GM18951 (cell line): ENCODE results near the gene PFKL.

Source experiments
- POLR2A ChIP-seq: IDR thresholded peaks from 4 replicates; pipeline ENCODE4 v1.6.1; 2011; ENCODE audit warnings: mild to moderate bottlenecking; ENCODE audit not compliant: insufficient read length, insufficient read depth; ENCODE audit errors: extremely low read depth
- in situ Hi-C: fragments of 300-500 bp; cut with MboI; formaldehyde crosslinking; loops from one replicate; pipeline ENCODE4 v1.12.0; 2022; ENCODE audit warnings: low sequenced_read_pairs, mixed read lengths, inconsistent platforms; ENCODE audit not compliant: unreplicated experiment

Gene PFKL

DNA sequence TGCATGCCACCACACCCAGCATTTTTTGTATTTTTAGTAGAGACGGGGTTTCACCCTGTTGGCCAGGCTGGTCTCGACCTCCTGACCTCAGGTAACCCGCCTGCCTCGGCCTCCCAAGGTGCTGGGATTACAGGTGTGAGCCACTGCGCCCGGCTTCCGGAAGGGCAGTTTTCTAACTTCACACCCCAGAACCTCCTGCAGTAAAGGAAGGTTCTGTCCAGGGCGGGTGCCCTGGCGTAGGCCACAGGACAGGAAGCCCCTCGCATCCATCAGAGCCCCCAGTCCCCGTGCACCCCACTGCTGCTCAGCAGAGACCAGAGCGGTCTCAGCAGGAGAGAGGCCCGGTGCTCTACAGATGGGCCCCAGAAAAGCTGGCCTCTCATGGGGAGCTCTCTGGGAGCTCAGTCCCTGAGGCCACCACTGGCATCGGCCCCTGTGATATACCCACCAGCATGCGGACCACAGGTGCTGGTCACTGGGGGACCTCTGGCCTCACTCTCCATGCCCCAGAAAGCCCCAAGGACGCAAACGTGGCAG lies 34.1 kb upstream of the PFKL start:
- TF ChIP-seq POLR2A: no peak
- in situ Hi-C loops: no loop called here

DNA sequence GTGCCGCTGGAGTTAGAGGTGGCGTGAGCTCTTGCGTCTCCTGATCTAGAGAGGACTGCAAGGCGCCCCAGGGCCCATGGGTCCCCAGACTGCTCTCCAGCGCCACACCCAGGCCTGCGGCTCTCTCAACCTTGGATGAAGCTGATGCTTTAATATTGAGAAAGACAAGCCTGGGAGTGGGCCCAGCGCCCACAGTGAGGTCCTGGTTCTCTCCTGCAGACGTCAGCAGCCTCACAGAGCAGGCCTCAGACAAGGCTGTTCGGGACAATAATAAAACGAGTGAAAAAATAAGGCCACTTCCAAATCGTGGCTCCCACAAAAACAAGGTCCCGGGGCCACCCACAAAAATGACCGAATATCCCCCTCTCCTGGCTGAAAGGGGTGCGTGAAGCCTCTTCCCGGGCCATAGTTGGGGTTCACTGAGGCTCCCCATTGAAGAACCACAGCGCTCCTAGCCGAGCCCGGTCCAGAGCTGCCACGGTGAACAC lies 32.2 kb upstream of the PFKL start:
- no peak for TF ChIP-seq POLR2A
- in situ Hi-C loops: no loop called here

DNA sequence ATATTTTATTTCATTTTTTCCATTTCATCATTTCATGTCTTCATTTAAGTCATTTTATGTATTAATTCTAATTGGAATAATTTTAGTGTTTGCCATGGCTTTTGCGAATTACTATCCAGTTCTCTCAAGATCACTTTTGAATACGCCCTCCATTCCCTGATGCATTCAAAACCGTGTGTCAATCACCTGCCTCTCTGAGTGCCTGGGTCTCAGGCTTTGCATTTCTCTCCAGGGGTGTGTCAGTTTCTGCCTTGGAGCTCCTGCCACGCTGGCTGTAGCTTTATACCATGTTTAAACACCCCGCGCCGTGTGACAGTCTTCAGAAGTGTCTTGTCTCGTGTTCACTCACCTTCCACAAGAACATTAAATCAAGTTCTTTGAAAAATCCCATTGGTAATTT lies 30.8 kb upstream of the PFKL start:
- in situ Hi-C loops: no loop called here
- no peak for TF ChIP-seq POLR2A

GRCh38 chr21:44271558-44272283 lies 28.1 kb upstream of the PFKL start:
- TF ChIP-seq POLR2A: no peak
- in situ Hi-C loops: no loop called here

DNA sequence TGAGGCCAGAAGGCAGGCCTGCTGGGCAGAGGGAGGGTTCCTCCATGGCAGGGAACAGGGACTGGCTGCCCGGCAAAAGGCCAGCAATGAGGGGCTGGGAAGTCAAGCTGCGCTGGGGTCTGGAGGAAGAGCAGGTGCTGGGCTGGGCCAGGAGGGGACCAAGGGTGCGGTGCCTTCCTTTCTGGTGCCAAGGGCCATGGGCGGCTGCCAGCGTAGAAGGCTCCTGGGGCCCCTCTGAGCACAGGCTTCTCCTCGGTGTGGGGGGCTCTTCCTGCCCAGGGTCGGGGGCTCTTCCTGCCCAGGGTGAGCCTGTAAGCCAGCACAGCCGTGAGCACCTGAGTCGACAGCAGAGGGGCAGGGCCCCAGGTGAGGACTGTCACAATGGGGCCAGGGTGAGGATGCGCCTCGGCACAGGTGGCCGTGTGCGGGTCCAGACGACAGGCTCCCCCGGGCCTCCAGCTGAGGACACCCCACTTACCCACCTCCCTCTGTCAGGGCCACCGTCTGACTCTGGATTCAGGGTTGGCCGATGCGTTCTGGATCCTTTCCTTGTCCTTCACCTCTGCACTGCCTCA lies 27.5 kb upstream of the PFKL start:
- TF ChIP-seq POLR2A: no peak
- in situ Hi-C loops: no loop called here

DNA sequence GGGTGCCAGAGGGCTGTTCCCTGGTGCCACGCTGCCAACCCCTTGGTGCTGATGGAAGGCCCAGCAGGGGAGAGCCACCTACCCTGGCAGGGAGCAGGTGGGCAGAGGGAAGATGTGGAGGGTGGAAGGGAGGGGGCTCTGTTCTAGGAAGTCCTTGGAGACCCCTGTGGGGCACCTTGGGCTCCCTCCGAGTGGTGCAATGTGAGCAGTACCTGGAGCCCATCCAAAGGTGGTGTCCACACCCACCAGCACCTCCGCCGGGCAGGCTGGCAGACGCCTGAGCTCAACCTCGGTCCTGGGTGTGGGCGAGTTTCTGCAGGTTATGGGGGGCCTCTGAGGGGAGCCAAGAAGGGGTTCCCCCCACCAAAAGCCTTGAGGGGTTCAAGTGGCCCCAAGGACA lies 26.8 kb upstream of the PFKL start:
- in situ Hi-C loops: no loop called here
- TF ChIP-seq POLR2A: no peak

DNA sequence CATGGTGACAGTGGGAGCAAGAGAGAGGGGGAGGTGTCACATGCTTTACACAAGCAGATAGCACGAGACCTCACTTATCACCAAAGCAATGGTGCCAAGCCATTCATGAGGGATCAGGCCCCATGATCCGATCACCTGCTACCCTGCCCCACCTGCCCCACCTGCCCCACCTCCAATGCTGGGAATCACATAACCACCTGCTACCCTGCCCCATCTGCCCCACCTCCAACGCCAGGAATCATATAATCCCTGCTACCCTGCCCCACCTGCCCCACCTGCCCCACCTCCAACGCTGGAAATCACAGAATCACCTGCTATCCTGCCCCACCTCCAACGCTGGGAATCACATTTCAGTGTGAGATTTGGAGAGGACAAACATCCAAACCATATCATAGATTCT lies 24.8 kb upstream of the PFKL start:
- in situ Hi-C loops: loop anchor here (25.0 kb wide), 1 partner anchor 138 kb away; the partner anchor contains the start of gene GATD3
- no peak for TF ChIP-seq POLR2A

DNA sequence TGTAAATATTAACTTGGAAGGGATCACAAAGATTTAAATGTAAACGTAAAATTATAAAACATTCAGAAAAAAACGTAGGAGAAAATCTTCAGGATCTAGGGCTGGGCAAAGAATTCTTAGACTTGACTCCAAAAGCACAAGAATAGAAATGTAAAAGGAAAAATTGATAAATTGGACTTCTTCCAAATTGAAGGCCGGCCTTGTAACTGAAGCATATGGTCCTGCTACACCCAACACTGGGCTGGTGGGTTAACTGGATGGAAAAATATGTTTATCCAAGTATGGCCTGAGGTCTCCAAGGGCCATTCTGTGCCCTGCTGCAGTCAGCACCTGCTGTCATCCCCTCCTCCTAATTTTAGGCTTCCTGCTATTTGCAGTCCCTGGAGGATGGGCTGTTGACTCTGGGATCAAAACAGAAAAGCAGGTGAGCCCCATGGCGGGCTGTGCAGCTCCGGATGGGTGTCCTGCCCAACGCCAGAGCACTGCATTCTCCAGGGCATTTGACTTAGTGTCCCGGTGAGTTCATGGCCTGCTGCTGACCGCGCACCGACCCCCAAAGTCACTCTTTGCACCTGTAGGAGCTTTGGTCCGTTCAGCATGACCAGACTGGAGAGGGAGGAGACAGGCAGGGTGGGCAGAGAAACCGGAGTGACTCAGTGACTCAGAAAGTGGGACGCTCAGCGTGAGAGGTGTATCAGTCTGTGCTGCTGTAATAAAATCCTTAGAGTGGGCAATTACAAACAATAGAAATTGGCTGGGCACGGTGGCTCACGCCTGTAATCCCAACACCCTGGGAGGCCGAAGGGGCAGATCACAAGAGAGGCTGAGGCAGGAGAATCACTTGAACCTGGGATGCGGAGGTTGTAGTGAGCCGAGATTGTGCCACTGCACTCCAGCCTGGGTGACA lies 20.2 kb upstream of the PFKL start:
- in situ Hi-C loops: loop anchor here (25.0 kb wide), 1 partner anchor 142 kb away; the partner anchor contains the start of gene GATD3
- TF ChIP-seq POLR2A: no peak

DNA sequence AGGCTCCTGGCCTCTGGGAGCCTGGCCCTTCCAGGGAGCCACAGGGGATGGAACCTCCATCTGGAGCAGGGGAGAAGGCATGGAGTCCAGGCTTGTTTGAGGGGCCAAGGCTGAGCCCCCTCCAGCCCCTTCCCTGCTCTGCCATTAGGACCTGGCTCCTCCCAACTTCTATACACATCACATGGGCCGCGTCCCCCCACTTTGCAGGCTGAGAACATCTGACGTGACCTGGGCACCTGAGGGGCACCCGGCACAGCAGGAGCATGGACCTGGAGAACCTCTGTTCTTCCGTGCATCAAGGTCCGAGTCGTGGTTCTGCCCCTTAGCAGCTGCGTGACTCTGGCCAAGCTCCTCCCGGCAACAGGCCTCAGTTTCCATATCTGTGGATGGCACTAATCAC lies 18.1 kb upstream of the PFKL start:
- TF ChIP-seq POLR2A: no peak

DNA sequence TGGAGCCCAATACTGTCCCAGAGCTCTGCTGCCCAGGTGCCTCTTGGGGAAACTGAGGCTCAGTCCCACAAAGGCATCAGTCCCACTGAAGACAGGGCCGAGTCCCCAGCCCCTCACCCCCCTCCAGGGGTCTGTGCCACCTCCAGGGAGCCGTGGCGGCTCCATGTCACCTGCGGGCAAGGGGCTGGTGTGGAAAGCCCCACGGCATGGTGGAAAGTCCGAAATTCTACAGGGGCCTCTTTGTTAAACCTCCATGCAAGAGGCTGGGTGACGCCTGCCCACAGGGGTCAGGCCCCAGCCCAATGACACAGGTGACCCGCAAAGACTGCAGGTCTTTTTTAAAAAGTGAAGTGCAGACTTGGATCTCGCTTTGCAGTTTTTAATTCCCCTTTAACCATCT lies 17.5 kb upstream of the PFKL start:
- in situ Hi-C loops: loop anchor here (25.0 kb wide), 1 partner anchor 145 kb away; the partner anchor contains the start of gene GATD3
- TF ChIP-seq POLR2A: no peak

More for the DNA sequence above, 18.1 kb upstream of the PFKL start:
- in situ Hi-C loops: loop anchor here (25.0 kb wide), 1 partner anchor 144 kb away; the partner anchor contains the start of gene GATD3

DNA sequence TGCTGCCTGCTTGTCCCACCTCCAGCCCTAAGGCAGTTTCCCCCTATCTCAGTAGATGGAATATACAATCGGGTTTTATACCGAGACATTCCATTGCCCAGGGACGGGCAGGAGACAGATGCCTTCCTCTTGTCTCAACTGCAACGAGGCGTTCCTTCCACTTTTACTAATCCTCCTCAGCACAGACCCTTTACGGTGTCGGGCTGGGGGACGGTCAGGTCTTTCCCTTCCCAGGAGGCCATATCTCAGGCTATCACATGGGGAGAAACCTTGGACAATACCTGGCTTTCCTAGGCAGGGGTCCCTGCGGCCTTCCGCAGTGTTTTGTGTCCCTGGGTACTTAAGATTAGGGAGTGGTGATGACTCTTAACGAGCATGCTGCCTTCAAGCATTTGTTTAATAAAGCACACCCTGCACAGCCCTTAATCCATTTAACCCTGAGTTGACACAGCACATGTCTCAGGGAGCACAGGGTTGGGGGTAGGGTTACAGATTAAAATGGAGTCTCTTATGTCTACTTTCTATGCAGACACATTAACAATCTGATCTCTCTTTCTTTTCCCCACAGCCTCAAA lies 16.6 kb upstream of the PFKL start:
- in situ Hi-C loops: loop anchor here (25.0 kb wide), 1 partner anchor 146 kb away; the partner anchor contains the start of gene GATD3

- TF ChIP-seq POLR2A: no peak
- in situ Hi-C loops: loop anchor here (25.0 kb wide), 1 partner anchor 147 kb away; the partner anchor contains the start of gene GATD3
Measured at GRCh38 chr21:44283948-44284347, 15.9 kb upstream of the PFKL start.

DNA sequence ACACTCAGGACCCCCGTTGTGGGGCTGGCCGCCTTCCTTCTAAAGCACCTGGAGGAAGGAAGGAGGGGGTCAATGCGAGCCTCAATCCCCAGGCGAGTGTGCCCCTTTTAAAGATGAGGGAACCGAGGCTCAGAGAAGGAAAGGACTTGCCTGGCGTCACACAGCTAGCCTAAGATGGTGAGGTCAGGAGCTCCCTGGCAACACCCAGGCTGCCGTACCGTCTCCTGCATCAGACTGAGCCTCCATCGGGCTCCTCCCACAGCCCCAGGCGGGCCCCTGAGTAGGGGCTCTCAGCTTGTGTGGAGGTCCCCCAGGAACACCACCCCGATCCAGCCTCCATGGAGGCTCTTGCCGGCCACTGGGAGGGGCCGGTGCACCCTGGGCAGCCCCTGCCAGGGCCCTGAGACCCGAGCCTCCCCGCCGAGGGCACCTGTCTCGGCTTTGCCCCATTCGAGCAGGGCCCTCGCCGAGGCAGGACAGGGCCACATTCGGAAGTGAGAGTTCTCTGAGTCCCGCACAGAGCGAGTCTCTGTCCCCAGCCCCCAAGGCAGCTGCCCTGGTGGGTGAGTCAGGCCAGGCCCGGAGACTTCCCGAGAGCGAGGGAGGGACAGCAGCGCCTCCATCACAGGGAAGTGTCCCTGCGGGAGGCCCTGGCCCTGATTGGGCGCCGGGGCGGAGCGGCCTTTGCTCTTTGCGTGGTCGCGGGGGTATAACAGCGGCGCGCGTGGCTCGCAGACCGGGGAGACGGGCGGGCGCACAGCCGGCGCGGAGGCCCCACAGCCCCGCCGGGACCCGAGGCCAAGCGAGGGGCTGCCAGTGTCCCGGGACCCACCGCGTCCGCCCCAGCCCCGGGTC lies 14.5 kb upstream of the PFKL start, which contains the start of gene AIRE:
Gene AIRE, plus strand, starts transcription at position 739 of the 855 bp plus-strand sequence. CDS start 131 bp downstream, outside the sequence.
- in situ Hi-C loops: loop anchor here (25.0 kb wide), 1 partner anchor 148 kb away; the partner anchor contains the start of gene GATD3
- no peak for TF ChIP-seq POLR2A
